CD4-positive, alpha-beta T cell treated with Interleukin-21 for 1 hour (primary cell): ENCODE data around the gene UBE2E2.

Experiments used
- DNase-seq: peaks from one replicate; pipeline ENCODE4 v3.0.0-alpha.2; 2020

UBE2E2 gene

GRCh38 chr3:23242106-23242505 lies 39.0 kb downstream of the UBE2E2 start:
- no peak for DNase-seq

GRCh38 chr3:23244324-23245041 lies 41.4 kb downstream of the UBE2E2 start:
- DNase-seq = no peak

- no peak for DNase-seq
Observed at GRCh38 chr3:23246651-23247050, 43.5 kb downstream of the UBE2E2 start.

- DNase-seq = no peak
Observed at GRCh38 chr3:23248594-23249131, 45.5 kb downstream of the UBE2E2 start.

DNA sequence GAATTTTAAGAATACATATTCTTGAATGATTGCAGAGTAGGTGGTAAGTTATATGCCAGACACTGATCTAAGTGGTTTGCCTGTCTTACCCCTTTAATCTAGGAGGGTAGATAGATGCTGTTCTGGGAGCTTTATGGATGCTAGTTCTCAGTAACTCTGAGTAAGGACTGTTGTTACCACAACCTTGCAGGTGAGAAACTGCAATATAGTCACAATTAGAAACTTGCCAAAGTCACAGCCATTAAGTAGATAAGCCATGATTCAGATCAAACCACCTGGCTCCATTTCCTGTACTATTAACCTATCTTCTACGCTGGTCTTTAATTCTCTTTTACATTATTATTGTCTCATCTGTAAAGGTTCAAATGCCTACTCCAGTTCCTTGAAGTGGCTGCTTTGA lies 46.8 kb downstream of the UBE2E2 start:
- DNase-seq = no peak

GRCh38 chr3:23252122-23252521 lies 49.0 kb downstream of the UBE2E2 start:
- no peak for DNase-seq

GRCh38 chr3:23253214-23253613 lies 50.1 kb downstream of the UBE2E2 start:
- no peak for DNase-seq

DNA sequence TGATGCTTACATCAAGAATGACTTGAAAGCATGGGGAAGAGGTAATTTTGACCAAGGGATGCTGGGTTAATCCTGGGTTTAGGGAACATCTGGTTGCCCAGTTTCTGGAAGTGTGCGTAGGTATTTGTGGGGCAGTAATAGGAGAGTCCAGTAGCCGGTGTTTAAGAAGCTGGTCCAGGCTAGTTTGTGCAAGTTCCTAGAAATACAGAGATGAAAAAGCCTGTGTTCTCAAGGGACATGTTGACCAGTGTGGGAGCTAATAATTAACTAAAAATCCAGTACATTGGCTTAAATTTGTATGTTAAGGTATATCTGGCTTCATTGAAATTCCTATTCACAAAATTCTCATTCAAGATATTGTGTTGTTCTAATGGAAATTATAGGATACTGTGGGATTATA lies 51.2 kb downstream of the UBE2E2 start:
- no peak for DNase-seq

GRCh38 chr3:23254835-23255234 lies 51.7 kb downstream of the UBE2E2 start:
- DNase-seq = no peak

GRCh38 chr3:23256741-23257435 lies 53.8 kb downstream of the UBE2E2 start:
- DNase-seq = no peak

DNA sequence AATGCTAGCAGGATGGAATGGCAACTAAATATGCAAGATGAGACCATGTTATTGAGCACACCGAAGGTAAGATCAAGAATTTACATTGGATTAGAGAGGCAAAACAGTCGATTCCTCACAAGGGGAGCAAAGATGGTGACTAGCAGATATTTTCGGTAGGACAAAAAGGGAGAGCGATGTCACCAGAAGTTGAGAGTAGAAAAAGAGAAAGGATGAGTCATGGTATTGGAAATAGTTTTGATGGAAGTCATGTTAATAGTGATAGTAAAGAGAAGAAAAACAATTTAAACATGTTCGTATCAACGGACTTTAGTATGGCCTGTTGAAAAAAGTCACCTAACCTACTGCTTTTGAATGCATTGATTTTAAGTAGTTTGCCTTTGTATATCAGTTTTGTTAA lies 55.0 kb downstream of the UBE2E2 start:
- DNase-seq = no peak

- no peak for DNase-seq
Observed at GRCh38 chr3:23259515-23259914, 56.4 kb downstream of the UBE2E2 start.

- DNase-seq = no peak
Observed at GRCh38 chr3:23262766-23263165, 59.6 kb downstream of the UBE2E2 start.

DNA sequence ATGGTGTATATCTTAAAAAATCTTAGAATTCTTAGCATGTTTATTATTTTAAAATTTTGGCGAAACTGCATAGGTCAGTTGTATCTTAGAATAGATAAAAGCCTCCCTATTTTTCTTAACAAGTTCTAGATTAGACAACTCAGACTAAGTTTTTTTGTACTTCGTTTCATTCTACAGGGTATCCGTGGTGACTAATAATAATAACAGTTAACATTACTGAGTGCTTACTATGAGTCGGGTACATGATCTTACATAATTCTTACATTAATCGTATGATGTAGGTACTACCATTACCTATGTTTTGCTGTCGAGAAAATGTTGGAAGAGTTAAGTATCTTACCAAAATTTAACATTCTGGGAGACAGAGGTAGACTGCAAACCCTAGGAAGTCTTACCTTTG lies 60.7 kb downstream of the UBE2E2 start:
- no peak for DNase-seq

DNA sequence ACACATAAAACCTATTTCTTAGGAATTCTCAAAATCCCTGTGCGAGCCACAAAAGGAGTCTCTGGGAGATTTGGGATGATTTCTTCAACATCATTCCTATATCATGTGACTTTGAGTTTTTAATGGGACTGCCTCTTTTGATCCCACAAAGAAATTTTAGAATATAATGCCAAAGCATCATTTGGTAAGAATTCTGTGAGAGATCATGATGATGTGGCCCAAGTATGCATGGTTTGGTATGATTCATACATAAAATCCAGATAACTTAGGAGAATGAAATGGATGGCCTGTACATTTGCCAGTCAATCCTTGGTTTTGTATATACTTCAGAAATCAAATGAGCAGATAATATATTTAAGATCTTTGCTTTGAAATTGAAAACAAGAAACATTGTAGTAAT lies 61.3 kb downstream of the UBE2E2 start:
- DNase-seq = no peak

- no peak for DNase-seq
Observed at GRCh38 chr3:23270423-23270822, 67.3 kb downstream of the UBE2E2 start.

GRCh38 chr3:23271876-23272741 lies 69.0 kb downstream of the UBE2E2 start:
- DNase-seq = no peak

GRCh38 chr3:23272820-23273219 lies 69.7 kb downstream of the UBE2E2 start:
- DNase-seq = no peak

GRCh38 chr3:23275061-23275460 lies 71.9 kb downstream of the UBE2E2 start:
- no peak for DNase-seq

DNA sequence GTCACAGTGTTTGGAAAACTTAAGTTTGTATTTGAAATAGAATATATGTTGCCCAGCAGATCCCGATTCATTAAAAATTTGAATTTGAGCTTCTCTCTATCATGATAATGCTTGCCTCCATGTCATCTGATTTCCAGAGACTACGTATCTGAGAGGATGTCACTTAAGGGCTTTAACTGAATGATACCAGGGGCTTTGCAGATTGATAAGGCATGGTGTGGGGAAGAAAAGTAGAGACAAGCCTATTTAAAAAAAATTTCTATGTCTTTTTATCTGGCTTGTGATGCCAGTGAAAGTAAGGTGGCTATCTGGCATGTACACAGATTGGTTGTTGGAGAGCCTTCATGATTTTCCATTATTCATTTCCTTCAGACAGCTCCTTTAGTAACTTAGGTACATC lies 72.7 kb downstream of the UBE2E2 start:
- no peak for DNase-seq

DNA sequence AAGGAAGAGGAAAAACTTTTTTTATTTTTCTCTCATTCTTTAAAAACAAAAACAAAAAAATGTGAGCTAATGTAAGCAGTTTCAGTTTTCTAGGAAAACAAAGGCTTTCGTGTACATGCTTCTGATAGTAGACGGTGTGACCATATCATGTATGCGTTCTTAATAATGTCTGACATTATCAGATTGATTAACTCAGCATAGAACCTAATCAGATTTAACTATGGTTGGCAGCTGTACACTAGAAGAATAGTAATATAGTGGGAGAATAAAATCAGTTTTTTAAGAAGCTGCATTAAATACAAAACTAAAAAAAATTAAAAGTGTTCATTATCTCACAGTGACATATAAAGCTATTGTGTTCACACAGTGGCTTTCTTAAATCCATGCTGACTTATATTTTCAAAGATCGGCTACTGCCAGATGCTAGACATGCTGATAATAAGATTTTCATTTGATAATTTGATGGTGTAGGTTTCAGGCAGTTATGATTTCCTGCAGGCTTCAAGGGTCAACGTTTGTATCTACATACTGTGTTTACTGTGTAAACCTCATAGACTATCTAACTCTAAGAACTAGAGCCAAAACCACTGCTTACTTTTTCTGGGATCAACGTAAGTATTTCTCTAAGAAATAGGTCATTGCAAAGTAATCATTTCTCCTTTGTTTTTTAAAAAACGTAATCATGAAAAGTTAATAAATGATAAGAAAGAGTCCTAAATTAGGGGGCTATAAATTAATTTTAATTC lies 74.0 kb downstream of the UBE2E2 start:
- no peak for DNase-seq

DNA sequence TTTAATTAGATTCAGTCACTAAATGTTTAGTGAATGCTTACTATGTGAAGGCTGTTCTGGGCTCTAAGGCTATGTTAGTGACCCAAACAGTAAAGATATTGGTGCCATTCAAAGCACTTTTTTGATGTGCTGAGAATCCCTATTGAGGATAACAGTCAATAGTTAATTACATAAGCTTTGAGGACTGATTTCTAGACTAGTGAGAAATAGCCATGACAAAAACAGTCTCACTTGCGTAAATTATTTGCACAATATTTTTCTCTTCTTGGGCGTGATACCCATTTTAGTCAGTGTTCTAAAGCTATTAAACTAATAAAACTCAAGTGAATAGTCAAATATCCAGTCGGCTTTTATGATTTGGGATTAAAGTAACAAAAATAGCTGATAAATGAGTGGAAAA lies 74.6 kb downstream of the UBE2E2 start:
- DNase-seq = no peak

- no peak for DNase-seq
Observed at GRCh38 chr3:23283625-23284024, 80.5 kb downstream of the UBE2E2 start.
